HT1080 (cell line): ENCODE results near the gene ALB. TPM values are rescaled to one million over a fixed set of nuclear protein-coding genes. Genes with fewer than 3 reads are reported as not detected.
A peak's percentile ranks its signal among the peaks of the same experiment; 100 is the strongest.

Experiments
- DNase-seq: peaks from one replicate; pipeline ENCODE4 v3.0.0-alpha.2; 2015; ENCODE audit warnings: low read depth
- total RNA-seq: library from RNA; depleted of rRNA; stranded (reverse); fragments of >200 nt; shearing (Covaris generic); gene quantifications from 2 replicates; pipeline ENCODE4 v1.2.3, GENCODE V29; 2014

The ALB gene
- total RNA-seq, 1 experiment from 2014 or later, result 1.1 TPM

GRCh38 chr4:73429826-73430587, 25.9 kb downstream of the ALB start:
- no peak for DNase-seq

GRCh38 chr4:73431813-73432168, 27.7 kb downstream of the ALB start:
- DNase-seq, result no peak

- DNase-seq, result no peak
Measured at GRCh38 chr4:73432169-73433000, 28.3 kb downstream of the ALB start.

- DNase-seq, result no peak
Measured at GRCh38 chr4:73433140-73433539, 29.1 kb downstream of the ALB start.

GRCh38 chr4:73434311-73434710, 30.2 kb downstream of the ALB start:
- no peak for DNase-seq

- DNase-seq, result no peak
Measured at GRCh38 chr4:73435984-73436383, 31.9 kb downstream of the ALB start, which contains the start of gene AFP. TSS of gene AFP (plus strand) at chr4:73436221. CDS start at chr4:73436263, 42 bp downstream.

- DNase-seq, result no peak
Measured at GRCh38 chr4:73436674-73437557, 32.8 kb downstream of the ALB start.

GRCh38 chr4:73437558-73437956, 33.5 kb downstream of the ALB start:
- no peak for DNase-seq

- no peak for DNase-seq
Measured at GRCh38 chr4:73438048-73438447, 34.0 kb downstream of the ALB start.

GRCh38 chr4:73438582-73439215, 34.6 kb downstream of the ALB start:
- no peak for DNase-seq

- DNase-seq, result no peak
Measured at GRCh38 chr4:73439445-73439844, 35.4 kb downstream of the ALB start.

GRCh38 chr4:73439991-73440390, 35.9 kb downstream of the ALB start:
- DNase-seq, result no peak

GRCh38 chr4:73440653-73441052, 36.6 kb downstream of the ALB start:
- DNase-seq, result no peak

GRCh38 chr4:73442275-73442674, 38.2 kb downstream of the ALB start:
- DNase-seq, result no peak

GRCh38 chr4:73443224-73443623, 39.1 kb downstream of the ALB start:
- no peak for DNase-seq

- no peak for DNase-seq
Measured at GRCh38 chr4:73445383-73446335, 41.6 kb downstream of the ALB start.

GRCh38 chr4:73446336-73446938, 42.4 kb downstream of the ALB start:
- peak; percentile 42 for DNase-seq

GRCh38 chr4:73447671-73448070, 43.6 kb downstream of the ALB start:
- no peak for DNase-seq

- no peak for DNase-seq
Measured at GRCh38 chr4:73448448-73449203, 44.5 kb downstream of the ALB start.
